GM12878 (cell line): Measurements from ENCODE around the gene F12. TPM values are rescaled to one million over a fixed set of nuclear protein-coding genes. Genes with fewer than 3 reads are reported as not detected.
A peak's percentile ranks its signal among the peaks of the same experiment; 100 is the strongest.

ENCODE experiments used
- ATAC-seq: fragments of 200-7000 bp; cut with Tn5 transposase; 3 replicates; pipeline ENCODE4 v1.9.1; 2020; ENCODE audit warnings: mild to moderate bottlenecking, moderate library complexity
- BruUV-seq: library from RNA; stranded (reverse); fragments of 400-500 nt; replicated peaks from 2 replicates; lab custom pipeline; 2021; lab: Mats Ljungman, UMichigan
- CTCF ChIA-PET: fragments of 300-600 bp; sonication (Branson Sonifier 250); formaldehyde crosslinking; extraction: SDS; loops from one replicate; lab custom pipeline; 2021; ENCODE audit warnings: inconsistent platforms; lab: Yijun Ruan, JAX
- POLR2A ChIA-PET: fragments of 350-600 bp; formaldehyde crosslinking; extraction: SDS; loops from one replicate; lab custom pipeline; 2021; ENCODE audit warnings: inconsistent platforms; lab: Charles Lee
- RAD21 ChIA-PET: fragments of 300-600 bp; sonication (Branson Sonifier 250); formaldehyde crosslinking; loops from one replicate; lab custom pipeline; 2023; ENCODE audit warnings: antibody characterized with exemption; ENCODE audit not compliant: unreplicated experiment; lab: Charles Lee
- SMC1A ChIA-PET: fragments of 300-600 bp; sonication (Branson Sonifier 250); formaldehyde crosslinking; loops from one replicate; lab custom pipeline; 2023; ENCODE audit not compliant: unreplicated experiment, uncharacterized antibody; lab: Charles Lee
- DNase-seq: peaks from one replicate; pipeline ENCODE4 v3.0.0-alpha.2; 2011; ENCODE audit warnings: low read depth, low spot score
- FAIRE-seq: peaks from 3 replicates; lab custom pipeline; 2011; peaks lifted over from hg19 to GRCh38; lab: Jason Lieb, UNC
- H2AFZ ChIP-seq: 2 replicates; pipeline ENCODE4 v1.6.0; 2011; ENCODE audit warnings: low read depth, low read length, control low read depth; ENCODE audit not compliant: control insufficient read depth
- H3K27ac ChIP-seq: 2 replicates; pipeline ENCODE4 v1.5.1; 2011; ENCODE audit warnings: control low read depth; ENCODE audit not compliant: control insufficient read depth, insufficient read depth
- H3K27me3 ChIP-seq, 2 experiments: replicated peaks in 1 of 2; 2 replicates each; pipeline versions ENCODE4 v1.6.0 to v1.6.1; 2011; ENCODE audit warnings: low read length in 1 of 2; ENCODE audit not compliant: control insufficient read depth in 2 of 2, insufficient read depth in 2 of 2
- H3K36me3 ChIP-seq, 2 experiments: 2 replicates each; pipeline ENCODE4 v1.5.1; 2011; ENCODE audit warnings: low read length in 1 of 2; ENCODE audit not compliant: control insufficient read depth in 2 of 2, insufficient read depth in 2 of 2
- H3K4me1 ChIP-seq: 2 replicates; pipeline ENCODE4 v1.6.1; 2011; ENCODE audit warnings: mild to moderate bottlenecking, low read length, moderate library complexity, mixed read lengths; ENCODE audit not compliant: control insufficient read depth, insufficient read depth
- H3K4me2 ChIP-seq: 2 replicates; pipeline ENCODE4 v1.6.0; 2011; ENCODE audit warnings: control low read depth; ENCODE audit not compliant: control insufficient read depth, insufficient read depth
- H3K4me3 ChIP-seq: fragments of 200-600 bp; sonication (generic); 2 replicates; pipeline ENCODE4 v1.5.1; 2016
- H3K79me2 ChIP-seq: 2 replicates; pipeline ENCODE4 v1.6.0; 2011; ENCODE audit warnings: low read length; ENCODE audit not compliant: control insufficient read depth, insufficient read depth
- H3K9ac ChIP-seq: 2 replicates; pipeline ENCODE4 v1.8.0; 2011; ENCODE audit warnings: low read length, control low read depth, mixed read lengths; ENCODE audit not compliant: control insufficient read depth, insufficient read depth
- H3K9me3 ChIP-seq: replicated peaks from 3 replicates; pipeline ENCODE4 v1.5.1; 2011; ENCODE audit warnings: mild to moderate bottlenecking, low read length; ENCODE audit not compliant: control insufficient read depth, insufficient read depth
- H4K20me1 ChIP-seq: 2 replicates; pipeline ENCODE4 v1.6.0; 2011; ENCODE audit not compliant: control insufficient read depth, insufficient read depth
- EED ChIP-seq: sonication (generic); IDR thresholded peaks from 2 replicates; pipeline ENCODE4 v1.6.1; 2016; ENCODE audit warnings: antibody characterized with exemption, low read depth
- FOXM1 ChIP-seq: IDR thresholded peaks from 2 replicates; pipeline ENCODE4 v1.6.1; 2012; ENCODE audit warnings: low read depth, mild to moderate bottlenecking, inconsistent platforms, low read length, moderate library complexity
- IRF4 ChIP-seq: IDR thresholded peaks from 2 replicates; pipeline ENCODE4 v1.6.1; 2011; ENCODE audit warnings: low read depth, low read length
- KDM1A ChIP-seq: fragments of 200-600 bp; sonication (generic); IDR thresholded peaks from 2 replicates; pipeline ENCODE4 v1.6.1; 2016; ENCODE audit warnings: borderline replicate concordance
- LARP7 ChIP-seq: fragments of 450-650 bp; IDR thresholded peaks from 2 replicates; pipeline ENCODE4 v1.6.1; 2017; ENCODE audit warnings: mild to moderate bottlenecking
- MEF2B ChIP-seq: fragments of 450-650 bp; IDR thresholded peaks from 2 replicates; pipeline ENCODE4 v1.6.1; 2018; ENCODE audit warnings: mild to moderate bottlenecking, moderate library complexity; ENCODE audit not compliant: partially characterized antibody, poor library complexity, severe bottlenecking
- MYB ChIP-seq: fragments of 150-350 bp; IDR thresholded peaks from 2 replicates; pipeline ENCODE4 v1.6.1; 2014; ENCODE audit warnings: mild to moderate bottlenecking, low read depth, low read length, borderline replicate concordance
- NFYA ChIP-seq: IDR thresholded peaks from 2 replicates; pipeline ENCODE4 v1.6.1; 2011; ENCODE audit warnings: low read depth, mild to moderate bottlenecking, low read length, improper control_type of control experiment, borderline replicate concordance
- POLR2AphosphoS5 ChIP-seq: IDR thresholded peaks from 2 replicates; pipeline ENCODE4 v1.6.1; 2011; ENCODE audit warnings: mild to moderate bottlenecking, low read length, inconsistent platforms
- SMAD1 ChIP-seq: fragments of 450-650 bp; IDR thresholded peaks from 2 replicates; pipeline ENCODE4 v1.6.1; 2018; ENCODE audit warnings: mild to moderate bottlenecking, low read depth; ENCODE audit not compliant: partially characterized antibody
- SPI1 ChIP-seq: IDR thresholded peaks from 2 replicates; pipeline ENCODE4 v1.6.1; 2011; ENCODE audit warnings: low read depth, mild to moderate bottlenecking, low read length, moderate library complexity, borderline replicate concordance; ENCODE audit not compliant: insufficient read depth
- WRNIP1 ChIP-seq: IDR thresholded peaks from 2 replicates; pipeline ENCODE4 v1.6.1; 2011; ENCODE audit warnings: low read depth, low read length, improper control_type of control experiment, borderline replicate concordance
- whole genome bisulfite sequencing: methylation state at CpG from one replicate; pipeline ENCODE4 v1.1.6; 2016; ENCODE audit warnings: low lambda C conversion rate; ENCODE audit not compliant: insufficient replicate concordance, insufficient coverage; ENCODE audit errors: missing lambda C conversion rate; 5-methylcytosine and 5-hydroxymethylcytosine counted together
- in situ Hi-C: fragments of 300-500 bp; cut with MboI; formaldehyde crosslinking; loops from 9 replicates; pipeline ENCODE4 v1.14.3; 2018; ENCODE audit warnings: mixed read lengths
- intact Hi-C: fragments of 100-400 bp; cut with micrococcal nuclease; formaldehyde crosslinking; loops from one replicate; pipeline ENCODE4 v1.14.2; 2022; ENCODE audit not compliant: unreplicated experiment
- polyA plus RNA-seq, 11 experiments: library from polyadenylated mRNA; depleted of rRNA in 4 of 11; unstranded in 6 of 11; stranded (reverse) in 5 of 11; fragments of >200 nt; fragmentation: Nextera tagmentation in 4 of 11; fragmentation: Illumina TruSeq in 1 of 11; extraction: Ambion mirVana in 4 of 11; extraction: Trizol in 1 of 11; gene quantifications; 1 replicate in 1 of 11; 2 replicates in 10 of 11; pipeline versions ENCODE4 v1.2.1 to v1.2.3, GENCODE V29; 2011 to 2016; ENCODE audit warnings: inconsistent platforms in 2 of 11, missing spikeins in 2 of 11, low read depth in 1 of 11
- total RNA-seq, 4 experiments: library from RNA; depleted of rRNA in 3 of 4; stranded (reverse); fragments of >200 nt in 3 of 4; fragmentation: Illumina TruSeq in 1 of 4; extraction: Trizol in 1 of 4; gene quantifications; 2 replicates each; pipeline versions ENCODE4 v1.2.1 to v1.2.3, GENCODE V29; 2013 to 2021
- TF ChIP-seq, protein P1 (sequence below): fragments of 450-650 bp; formaldehyde crosslinking; IDR thresholded peaks from 2 replicates; pipeline ENCODE4 v1.5.0; 2022; ENCODE audit warnings: mild to moderate bottlenecking, missing genetic modification characterization
- TF ChIP-seq, protein P2 (sequence below): fragments of 450-650 bp; IDR thresholded peaks from 2 replicates; pipeline ENCODE4 v1.6.1; 2014; ENCODE audit warnings: mild to moderate bottlenecking

Gene F12
- total and polyA plus RNA-seq, 10 of the 15 experiments (the other 5 are each of a cell fraction or from before 2014, with no cell fraction given) = 0.25 to 11.3 (median 5.5) TPM

DNA sequence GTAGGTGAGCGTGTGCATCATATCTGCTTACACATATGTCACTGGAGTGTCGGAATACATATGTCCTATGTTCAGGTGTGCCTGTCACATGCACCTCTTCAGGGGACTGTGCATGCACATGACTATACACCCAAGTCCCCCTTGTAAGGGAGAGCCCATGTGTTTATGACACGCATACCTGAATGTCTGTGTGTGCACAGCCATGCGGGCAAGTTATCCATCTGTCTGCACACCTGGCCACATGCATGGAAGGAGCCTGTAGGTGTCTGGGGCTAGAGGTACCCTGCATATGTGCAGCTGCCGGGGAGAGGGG lies 52.3 kb downstream of the F12 start:
- Histone ChIP-seq H3K4me1 (peaks cover 44% of the 10 kb centered on the region), H2AFZ (peak overlapping the region; percentile 89), H3K36me3 (no peaks in the 10 kb centered on the region; a peak in 1 of 4 replicates), H3K9ac (peak overlapping the region; percentile 81; the same call in 1 of the 2 replicates), H4K20me1 (no peaks in the 10 kb centered on the region), H3K27me3 (no peaks in the 10 kb centered on the region), H3K27ac (peak overlapping the region; percentile 91), H3K4me2 (peak overlapping the region; percentile 99), H3K9me3 (peaks cover 3% of the 10 kb centered on the region; the same call in 1 of the 3 replicates), H3K79me2 (peaks cover 42% of the 10 kb centered on the region), H3K4me3 (peak overlapping the region; percentile 99; the same call in 1 of the 2 replicates)
- ATAC-seq (no peak), FAIRE-seq (no peak), DNase-seq (no peak)
- ChIA-PET CTCF (interaction anchor here (0.9 to 1.4 kb wide), 6 partner anchors 14 to 152 kb away, joined by 3 to 7 read pairs (median 4); no protein-coding TSS in a partner anchor), SMC1A (interaction anchor here (1.2 to 3.9 kb wide), 4 partner anchors 11 to 44 kb away, joined by 3 to 19 read pairs (median 4); no protein-coding TSS in a partner anchor), RAD21 (interaction anchor here (1.4 to 2.0 kb wide), 3 partner anchors 33 to 48 kb away, joined by 4 to 12 read pairs (median 7); no protein-coding TSS in a partner anchor), POLR2A (interaction anchor here (0.9 to 1.9 kb wide), 4 partner anchors 13 to 152 kb away, joined by 3 to 11 read pairs (median 3); no protein-coding TSS in a partner anchor)
- TF ChIP-seq MEF2B (no peak), EED (no peak), MYB (no peak), POLR2AphosphoS5 (no peak), LARP7 (no peak), FOXM1 (no peak), WRNIP1 (no peak), IRF4 (no peak), NFYA (no peak), SPI1 (no peak), KDM1A (no peak), SMAD1 (no peak)
- TF ChIP-seq, protein P1, sequence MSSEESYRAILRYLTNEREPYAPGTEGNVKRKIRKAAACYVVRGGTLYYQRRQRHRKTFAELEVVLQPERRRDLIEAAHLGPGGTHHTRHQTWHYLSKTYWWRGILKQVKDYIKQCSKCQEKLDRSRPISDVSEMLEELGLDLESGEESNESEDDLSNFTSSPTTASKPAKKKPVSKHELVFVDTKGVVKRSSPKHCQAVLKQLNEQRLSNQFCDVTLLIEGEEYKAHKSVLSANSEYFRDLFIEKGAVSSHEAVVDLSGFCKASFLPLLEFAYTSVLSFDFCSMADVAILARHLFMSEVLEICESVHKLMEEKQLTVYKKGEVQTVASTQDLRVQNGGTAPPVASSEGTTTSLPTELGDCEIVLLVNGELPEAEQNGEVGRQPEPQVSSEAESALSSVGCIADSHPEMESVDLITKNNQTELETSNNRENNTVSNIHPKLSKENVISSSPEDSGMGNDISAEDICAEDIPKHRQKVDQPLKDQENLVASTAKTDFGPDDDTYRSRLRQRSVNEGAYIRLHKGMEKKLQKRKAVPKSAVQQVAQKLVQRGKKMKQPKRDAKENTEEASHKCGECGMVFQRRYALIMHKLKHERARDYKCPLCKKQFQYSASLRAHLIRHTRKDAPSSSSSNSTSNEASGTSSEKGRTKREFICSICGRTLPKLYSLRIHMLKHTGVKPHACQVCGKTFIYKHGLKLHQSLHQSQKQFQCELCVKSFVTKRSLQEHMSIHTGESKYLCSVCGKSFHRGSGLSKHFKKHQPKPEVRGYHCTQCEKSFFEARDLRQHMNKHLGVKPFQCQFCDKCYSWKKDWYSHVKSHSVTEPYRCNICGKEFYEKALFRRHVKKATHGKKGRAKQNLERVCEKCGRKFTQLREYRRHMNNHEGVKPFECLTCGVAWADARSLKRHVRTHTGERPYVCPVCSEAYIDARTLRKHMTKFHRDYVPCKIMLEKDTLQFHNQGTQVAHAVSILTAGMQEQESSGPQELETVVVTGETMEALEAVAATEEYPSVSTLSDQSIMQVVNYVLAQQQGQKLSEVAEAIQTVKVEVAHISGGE = no peak
- TF ChIP-seq, protein P2, sequence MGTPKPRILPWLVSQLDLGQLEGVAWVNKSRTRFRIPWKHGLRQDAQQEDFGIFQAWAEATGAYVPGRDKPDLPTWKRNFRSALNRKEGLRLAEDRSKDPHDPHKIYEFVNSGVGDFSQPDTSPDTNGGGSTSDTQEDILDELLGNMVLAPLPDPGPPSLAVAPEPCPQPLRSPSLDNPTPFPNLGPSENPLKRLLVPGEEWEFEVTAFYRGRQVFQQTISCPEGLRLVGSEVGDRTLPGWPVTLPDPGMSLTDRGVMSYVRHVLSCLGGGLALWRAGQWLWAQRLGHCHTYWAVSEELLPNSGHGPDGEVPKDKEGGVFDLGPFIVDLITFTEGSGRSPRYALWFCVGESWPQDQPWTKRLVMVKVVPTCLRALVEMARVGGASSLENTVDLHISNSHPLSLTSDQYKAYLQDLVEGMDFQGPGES = no peak
- WGBS = 27% methylated on average over 5 of the region's 5 CpGs
- BruUV-seq = no TSS peak
- intact Hi-C loops = no loop called here
- in situ Hi-C loops = no loop called here
